Mammary epithelial cell (primary cell): ENCODE data around the gene ECEL1.

Experiments
- CTCF ChIP-seq, 2 donors: IDR thresholded peaks in 1 of 2; conservative IDR thresholded peaks in 1 of 2; 2 replicates each; pipeline ENCODE4 v1.5.1; 2011 to 2012; ENCODE audit warnings: inconsistent platforms in 2 of 2, low read length in 2 of 2, mild to moderate bottlenecking in 2 of 2, control low read depth in 1 of 2, low read depth in 1 of 2; ENCODE audit not compliant: insufficient read depth in 1 of 2; ENCODE audit errors: extremely low read depth in 1 of 2
- EZH2 ChIP-seq: IDR thresholded peaks from 2 replicates; pipeline ENCODE4 v1.6.1; 2012; ENCODE audit warnings: low read length, inconsistent platforms, borderline replicate concordance

DNA sequence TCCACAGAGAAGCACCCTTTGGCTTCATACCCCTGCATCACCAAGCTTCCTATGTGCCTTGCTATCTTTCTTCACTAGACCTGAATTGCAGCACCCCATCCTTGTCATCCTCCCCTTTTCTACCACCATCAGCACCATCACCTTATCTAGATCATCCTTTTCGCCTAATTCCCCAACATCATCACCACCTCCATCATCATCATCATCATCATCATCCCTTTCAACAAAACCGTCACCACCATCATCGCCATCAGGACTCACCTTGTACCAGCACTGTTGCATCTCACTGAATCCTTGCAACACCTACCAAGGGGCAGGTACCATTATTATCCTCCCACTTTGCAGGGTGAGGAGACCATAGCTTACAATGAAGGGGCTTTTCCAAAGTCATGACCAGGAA, 10.8 kb upstream of the ECEL1 start:
- TF ChIP-seq CTCF (conservative IDR thresholded peaks at IDR 0.05 in 1 of 2, IDR thresholded peaks at IDR 0.05 in 1 of 2; ENCODE audit: extremely low read depth in 1 of 2, insufficient read depth in 1 of 2, low read depth in 1 of 2, low read length in 2 of 2) = no peak
- TF ChIP-seq EZH2 = no peak
